GM23338 (cell line): ENCODE measurements around the gene BANK1. TPM values are rescaled to one million over a fixed set of nuclear protein-coding genes. Genes with fewer than 3 reads are reported as not detected.

ENCODE experiments used
- ATAC-seq: fragments of 200-7000 bp; cut with Tn5 transposase; 3 replicates; pipeline ENCODE4 v1.9.1; 2020
- DNase-seq: peaks from one replicate; pipeline ENCODE4 v3.0.0-alpha.2; 2015; ENCODE audit warnings: low spot score
- H2AFZ ChIP-seq: fragments of 200-600 bp; sonication (generic); 2 replicates; pipeline ENCODE4 v1.8.0; 2016; ENCODE audit warnings: antibody characterized with exemption, mild to moderate bottlenecking, moderate library complexity
- H3F3A ChIP-seq: fragments of 200-600 bp; sonication (generic); replicated peaks from 2 replicates; pipeline ENCODE4 v1.8.0; 2017; ENCODE audit warnings: antibody characterized with exemption, mixed run types, low read depth
- H3K27ac ChIP-seq: fragments of 200-600 bp; sonication (generic); 2 replicates; pipeline ENCODE4 v1.6.1; 2016; ENCODE audit warnings: low read depth
- H3K27me3 ChIP-seq: fragments of 200-600 bp; sonication (generic); 2 replicates; pipeline ENCODE4 v1.8.0; 2016; ENCODE audit warnings: mild to moderate bottlenecking, mixed run types, moderate library complexity; ENCODE audit not compliant: insufficient read depth
- H3K36me3 ChIP-seq: fragments of 200-600 bp; sonication (generic); 2 replicates; pipeline ENCODE4 v1.8.0; 2016; ENCODE audit warnings: mild to moderate bottlenecking; ENCODE audit not compliant: insufficient read depth
- H3K4me1 ChIP-seq: fragments of 200-600 bp; sonication (generic); 2 replicates; pipeline ENCODE4 v1.8.0; 2016; ENCODE audit warnings: mild to moderate bottlenecking, moderate library complexity; ENCODE audit not compliant: insufficient read depth
- H3K4me2 ChIP-seq: fragments of 200-600 bp; sonication (generic); 2 replicates; pipeline ENCODE4 v1.7.1; 2017; ENCODE audit warnings: mixed run types
- H3K4me3 ChIP-seq: fragments of 200-600 bp; sonication (generic); 2 replicates; pipeline ENCODE4 v1.6.1; 2016; ENCODE audit warnings: mixed run types
- H3K79me2 ChIP-seq: fragments of 200-600 bp; sonication (generic); replicated peaks from 2 replicates; pipeline ENCODE4 v1.8.0; 2017; ENCODE audit warnings: mild to moderate bottlenecking; ENCODE audit not compliant: insufficient read depth
- H3K9me2 ChIP-seq: fragments of 200-600 bp; sonication (generic); 2 replicates; pipeline ENCODE4 v1.8.0; 2017; ENCODE audit not compliant: insufficient read depth
- H4K20me1 ChIP-seq: fragments of 200-600 bp; sonication (generic); replicated peaks from 2 replicates; pipeline ENCODE4 v1.8.0; 2017; ENCODE audit warnings: mild to moderate bottlenecking; ENCODE audit not compliant: insufficient read depth
- H3K27ac Mint-ChIP-seq: 2 replicates; pipeline ENCODE4 v1.8.0; 2020; ENCODE audit warnings: inconsistent platforms, mild to moderate bottlenecking, moderate library complexity, mixed read lengths
- H3K27me3 Mint-ChIP-seq: 3 replicates; pipeline ENCODE4 v1.8.0; 2022; ENCODE audit warnings: low read depth, mild to moderate bottlenecking, moderate library complexity, mixed read lengths, inconsistent platforms; ENCODE audit not compliant: insufficient read depth, poor library complexity
- H3K36me3 Mint-ChIP-seq: 3 replicates; pipeline ENCODE4 v1.8.0; 2021; ENCODE audit warnings: low read depth, mild to moderate bottlenecking, inconsistent platforms, moderate library complexity, mixed read lengths
- H3K4me1 Mint-ChIP-seq: 3 replicates; pipeline ENCODE4 v1.8.0; 2020; ENCODE audit warnings: mild to moderate bottlenecking, inconsistent platforms, mixed read lengths
- H3K4me3 Mint-ChIP-seq: 3 replicates; pipeline ENCODE4 v1.8.0; 2021; ENCODE audit warnings: moderate library complexity, mild to moderate bottlenecking, inconsistent platforms, mixed read lengths
- H3K9me3 Mint-ChIP-seq: 3 replicates; pipeline ENCODE4 v1.8.0; 2020; ENCODE audit warnings: moderate library complexity, mild to moderate bottlenecking, inconsistent platforms, mixed read lengths
- CREB1 ChIP-seq: fragments of 250-450 bp; sonication (Bioruptor Pico); IDR thresholded peaks from 2 replicates; pipeline ENCODE4 v1.5.0; 2020; ENCODE audit warnings: low read depth, mild to moderate bottlenecking, moderate library complexity
- CTCF ChIP-seq, 2 experiments: fragments of 200-600 bp in 1 of 2; sonication (generic) in 1 of 2; conservative IDR thresholded peaks; 2 replicates each; pipeline versions ENCODE4 v1.5.1 to v1.6.1; 2016 to 2017; ENCODE audit warnings: antibody characterized with exemption in 2 of 2, low read depth in 2 of 2, mild to moderate bottlenecking in 2 of 2, moderate library complexity in 1 of 2
- ETS1 ChIP-seq: IDR thresholded peaks from 2 replicates; pipeline ENCODE4 v1.6.1; 2016; ENCODE audit warnings: antibody characterized with exemption
- EZH2 ChIP-seq: fragments of 200-600 bp; sonication (generic); IDR thresholded peaks from one replicate; pipeline ENCODE4 v1.8.0; 2017; ENCODE audit warnings: antibody characterized with exemption, mild to moderate bottlenecking, low read depth; ENCODE audit not compliant: unreplicated experiment
- EZH2phosphoT487 ChIP-seq: fragments of 200-600 bp; sonication (generic); IDR thresholded peaks from one replicate; pipeline ENCODE4 v1.8.1; 2018; ENCODE audit warnings: antibody characterized with exemption; ENCODE audit not compliant: unreplicated experiment
- JUNB ChIP-seq: IDR thresholded peaks from one replicate; pipeline ENCODE4 v1.6.1; 2016; ENCODE audit warnings: antibody characterized with exemption; ENCODE audit not compliant: unreplicated experiment
- NANOG ChIP-seq: IDR thresholded peaks from 2 replicates; pipeline ENCODE4 v1.6.1; 2016; ENCODE audit warnings: antibody characterized with exemption, borderline replicate concordance
- POLR2AphosphoS5 ChIP-seq: IDR thresholded peaks from 2 replicates; pipeline ENCODE4 v1.6.1; 2016; ENCODE audit warnings: antibody characterized with exemption, low read depth
- STAT1 ChIP-seq: IDR thresholded peaks from one replicate; pipeline ENCODE4 v1.6.1; 2016; ENCODE audit warnings: antibody characterized with exemption; ENCODE audit not compliant: unreplicated experiment
- ZNF114 ChIP-seq: fragments of 250-450 bp; sonication (Bioruptor Pico); IDR thresholded peaks from 2 replicates; pipeline ENCODE4 v1.5.0; 2020; ENCODE audit warnings: mild to moderate bottlenecking, moderate library complexity
- ZNF331 ChIP-seq: fragments of 250-450 bp; sonication (Bioruptor Pico); IDR thresholded peaks from 2 replicates; pipeline ENCODE4 v1.5.0; 2020; ENCODE audit warnings: low read depth, mild to moderate bottlenecking, moderate library complexity
- polyA plus RNA-seq: library from polyadenylated mRNA; unstranded; fragments of >200 nt; fragmentation: Nextera tagmentation; extraction: Ambion mirVana; gene quantifications from 2 replicates; pipeline ENCODE4 v1.2.1, GENCODE V29; 2016
- total RNA-seq: library from RNA; depleted of rRNA; stranded (reverse); fragments of >200 nt; shearing (Covaris generic); gene quantifications from 2 replicates; pipeline ENCODE4 v1.2.3, GENCODE V29; 2014
- TF ChIP-seq, protein P1 (sequence below): fragments of 250-450 bp; sonication (Bioruptor Pico); IDR thresholded peaks from 2 replicates; pipeline ENCODE4 v1.5.0; 2020; ENCODE audit warnings: mild to moderate bottlenecking, moderate library complexity
- TF ChIP-seq, protein P2 (sequence below): IDR thresholded peaks from one replicate; pipeline ENCODE4 v1.6.1; 2018; ENCODE audit warnings: antibody characterized with exemption; ENCODE audit not compliant: unreplicated experiment

Gene BANK1
- total and polyA plus RNA-seq, 2 experiments from 2014 or later: 0.86 to 0.87 TPM

GRCh38 chr4:101864660-101865059, 74.1 kb downstream of the BANK1 start:
- no peak for ATAC-seq
- Mint-ChIP-seq H3K4me3 (no peak overlapping the region), H3K27ac (no peak overlapping the region)

More at GRCh38 chr4:101864660-101865059, 74.1 kb downstream of the BANK1 start:
- Histone ChIP-seq H3K9me2 (no peaks in the 10 kb centered on the region; the same call in 1 of the 2 replicates), H3K27ac (no peak overlapping the region), H3K4me2 (no peak overlapping the region), H3K79me2 (no peaks in the 10 kb centered on the region), H2AFZ (no peak overlapping the region), H3K27me3 (no peaks in the 10 kb centered on the region), H4K20me1 (no peaks in the 10 kb centered on the region), H3K4me1 (no peaks in the 10 kb centered on the region), H3F3A (no peaks in the 10 kb centered on the region), H3K36me3 (no peaks in the 10 kb centered on the region), H3K4me3 (no peak overlapping the region)
- TF ChIP-seq JUNB: no peak
- TF ChIP-seq ZNF331 (CRISPR knock-in tag): no peak
- TF ChIP-seq NANOG: no peak
- TF ChIP-seq ETS1: no peak
- TF ChIP-seq CTCF (conservative IDR thresholded peaks at IDR 0.05; ENCODE audit: low read depth in 2 of 2): no peak
- TF ChIP-seq EZH2: no peak
- no peak for TF ChIP-seq POLR2AphosphoS5
- no peak for TF ChIP-seq CREB1 (CRISPR knock-in tag)
- TF ChIP-seq EZH2phosphoT487: no peak
- TF ChIP-seq, protein P1, sequence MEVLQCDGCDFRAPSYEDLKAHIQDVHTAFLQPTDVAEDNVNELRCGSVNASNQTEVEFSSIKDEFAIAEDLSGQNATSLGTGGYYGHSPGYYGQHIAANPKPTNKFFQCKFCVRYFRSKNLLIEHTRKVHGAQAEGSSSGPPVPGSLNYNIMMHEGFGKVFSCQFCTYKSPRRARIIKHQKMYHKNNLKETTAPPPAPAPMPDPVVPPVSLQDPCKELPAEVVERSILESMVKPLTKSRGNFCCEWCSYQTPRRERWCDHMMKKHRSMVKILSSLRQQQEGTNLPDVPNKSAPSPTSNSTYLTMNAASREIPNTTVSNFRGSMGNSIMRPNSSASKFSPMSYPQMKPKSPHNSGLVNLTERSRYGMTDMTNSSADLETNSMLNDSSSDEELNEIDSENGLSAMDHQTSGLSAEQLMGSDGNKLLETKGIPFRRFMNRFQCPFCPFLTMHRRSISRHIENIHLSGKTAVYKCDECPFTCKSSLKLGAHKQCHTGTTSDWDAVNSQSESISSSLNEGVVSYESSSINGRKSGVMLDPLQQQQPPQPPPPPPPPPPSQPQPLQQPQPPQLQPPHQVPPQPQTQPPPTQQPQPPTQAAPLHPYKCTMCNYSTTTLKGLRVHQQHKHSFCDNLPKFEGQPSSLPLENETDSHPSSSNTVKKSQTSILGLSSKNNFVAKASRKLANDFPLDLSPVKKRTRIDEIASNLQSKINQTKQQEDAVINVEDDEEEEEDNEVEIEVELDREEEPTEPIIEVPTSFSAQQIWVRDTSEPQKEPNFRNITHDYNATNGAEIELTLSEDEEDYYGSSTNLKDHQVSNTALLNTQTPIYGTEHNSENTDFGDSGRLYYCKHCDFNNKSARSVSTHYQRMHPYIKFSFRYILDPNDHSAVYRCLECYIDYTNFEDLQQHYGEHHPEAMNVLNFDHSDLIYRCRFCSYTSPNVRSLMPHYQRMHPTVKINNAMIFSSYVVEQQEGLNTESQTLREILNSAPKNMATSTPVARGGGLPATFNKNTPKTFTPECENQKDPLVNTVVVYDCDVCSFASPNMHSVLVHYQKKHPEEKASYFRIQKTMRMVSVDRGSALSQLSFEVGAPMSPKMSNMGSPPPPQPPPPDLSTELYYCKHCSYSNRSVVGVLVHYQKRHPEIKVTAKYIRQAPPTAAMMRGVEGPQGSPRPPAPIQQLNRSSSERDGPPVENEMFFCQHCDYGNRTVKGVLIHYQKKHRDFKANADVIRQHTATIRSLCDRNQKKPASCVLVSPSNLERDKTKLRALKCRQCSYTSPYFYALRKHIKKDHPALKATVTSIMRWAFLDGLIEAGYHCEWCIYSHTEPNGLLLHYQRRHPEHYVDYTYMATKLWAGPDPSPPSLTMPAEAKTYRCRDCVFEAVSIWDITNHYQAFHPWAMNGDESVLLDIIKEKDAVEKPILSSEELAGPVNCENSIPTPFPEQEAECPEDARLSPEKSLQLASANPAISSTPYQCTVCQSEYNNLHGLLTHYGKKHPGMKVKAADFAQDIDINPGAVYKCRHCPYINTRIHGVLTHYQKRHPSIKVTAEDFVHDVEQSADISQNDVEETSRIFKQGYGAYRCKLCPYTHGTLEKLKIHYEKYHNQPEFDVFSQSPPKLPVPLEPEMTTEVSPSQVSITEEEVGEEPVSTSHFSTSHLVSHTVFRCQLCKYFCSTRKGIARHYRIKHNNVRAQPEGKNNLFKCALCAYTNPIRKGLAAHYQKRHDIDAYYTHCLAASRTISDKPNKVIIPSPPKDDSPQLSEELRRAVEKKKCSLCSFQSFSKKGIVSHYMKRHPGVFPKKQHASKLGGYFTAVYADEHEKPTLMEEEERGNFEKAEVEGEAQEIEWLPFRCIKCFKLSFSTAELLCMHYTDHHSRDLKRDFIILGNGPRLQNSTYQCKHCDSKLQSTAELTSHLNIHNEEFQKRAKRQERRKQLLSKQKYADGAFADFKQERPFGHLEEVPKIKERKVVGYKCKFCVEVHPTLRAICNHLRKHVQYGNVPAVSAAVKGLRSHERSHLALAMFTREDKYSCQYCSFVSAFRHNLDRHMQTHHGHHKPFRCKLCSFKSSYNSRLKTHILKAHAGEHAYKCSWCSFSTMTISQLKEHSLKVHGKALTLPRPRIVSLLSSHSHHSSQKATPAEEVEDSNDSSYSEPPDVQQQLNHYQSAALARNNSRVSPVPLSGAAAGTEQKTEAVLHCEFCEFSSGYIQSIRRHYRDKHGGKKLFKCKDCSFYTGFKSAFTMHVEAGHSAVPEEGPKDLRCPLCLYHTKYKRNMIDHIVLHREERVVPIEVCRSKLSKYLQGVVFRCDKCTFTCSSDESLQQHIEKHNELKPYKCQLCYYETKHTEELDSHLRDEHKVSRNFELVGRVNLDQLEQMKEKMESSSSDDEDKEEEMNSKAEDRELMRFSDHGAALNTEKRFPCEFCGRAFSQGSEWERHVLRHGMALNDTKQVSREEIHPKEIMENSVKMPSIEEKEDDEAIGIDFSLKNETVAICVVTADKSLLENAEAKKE (CRISPR knock-in tag): no peak
- TF ChIP-seq ZNF114: no peak
- TF ChIP-seq, protein P2, sequence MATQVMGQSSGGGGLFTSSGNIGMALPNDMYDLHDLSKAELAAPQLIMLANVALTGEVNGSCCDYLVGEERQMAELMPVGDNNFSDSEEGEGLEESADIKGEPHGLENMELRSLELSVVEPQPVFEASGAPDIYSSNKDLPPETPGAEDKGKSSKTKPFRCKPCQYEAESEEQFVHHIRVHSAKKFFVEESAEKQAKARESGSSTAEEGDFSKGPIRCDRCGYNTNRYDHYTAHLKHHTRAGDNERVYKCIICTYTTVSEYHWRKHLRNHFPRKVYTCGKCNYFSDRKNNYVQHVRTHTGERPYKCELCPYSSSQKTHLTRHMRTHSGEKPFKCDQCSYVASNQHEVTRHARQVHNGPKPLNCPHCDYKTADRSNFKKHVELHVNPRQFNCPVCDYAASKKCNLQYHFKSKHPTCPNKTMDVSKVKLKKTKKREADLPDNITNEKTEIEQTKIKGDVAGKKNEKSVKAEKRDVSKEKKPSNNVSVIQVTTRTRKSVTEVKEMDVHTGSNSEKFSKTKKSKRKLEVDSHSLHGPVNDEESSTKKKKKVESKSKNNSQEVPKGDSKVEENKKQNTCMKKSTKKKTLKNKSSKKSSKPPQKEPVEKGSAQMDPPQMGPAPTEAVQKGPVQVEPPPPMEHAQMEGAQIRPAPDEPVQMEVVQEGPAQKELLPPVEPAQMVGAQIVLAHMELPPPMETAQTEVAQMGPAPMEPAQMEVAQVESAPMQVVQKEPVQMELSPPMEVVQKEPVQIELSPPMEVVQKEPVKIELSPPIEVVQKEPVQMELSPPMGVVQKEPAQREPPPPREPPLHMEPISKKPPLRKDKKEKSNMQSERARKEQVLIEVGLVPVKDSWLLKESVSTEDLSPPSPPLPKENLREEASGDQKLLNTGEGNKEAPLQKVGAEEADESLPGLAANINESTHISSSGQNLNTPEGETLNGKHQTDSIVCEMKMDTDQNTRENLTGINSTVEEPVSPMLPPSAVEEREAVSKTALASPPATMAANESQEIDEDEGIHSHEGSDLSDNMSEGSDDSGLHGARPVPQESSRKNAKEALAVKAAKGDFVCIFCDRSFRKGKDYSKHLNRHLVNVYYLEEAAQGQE: no peak
- TF ChIP-seq STAT1: no peak
- Mint-ChIP-seq H3K27me3 (no peaks in the 10 kb centered on the region), H3K9me3 (no peaks in the 10 kb centered on the region), H3K4me1 (no peaks in the 10 kb centered on the region), H3K36me3 (no peaks in the 10 kb centered on the region)
- DNase-seq: no peak
